Caco-2 (cell line): ENCODE measurements around the gene IRX4. TPM values are rescaled to one million over a fixed set of nuclear protein-coding genes. Genes with fewer than 3 reads are reported as not detected.

ENCODE experiments used
- BruUV-seq: library from RNA; stranded (reverse); fragments of 400-500 nt; replicated peaks from 2 replicates; lab custom pipeline; 2021; lab: Mats Ljungman, UMichigan
- CTCF ChIA-PET: fragments of 300-600 bp; sonication (Branson Sonifier 250); formaldehyde crosslinking; loops from one replicate; lab custom pipeline; 2022; ENCODE audit warnings: antibody characterized with exemption; lab: Charles Lee
- POLR2A ChIA-PET: fragments of 300-600 bp; sonication (Branson Sonifier 250); formaldehyde crosslinking; loops from one replicate; lab custom pipeline; 2022; ENCODE audit warnings: antibody characterized with exemption; lab: Charles Lee
- DNase-seq, 2 experiments: peaks; one replicate each; pipeline versions ENCODE4 v3.0.0 to v3.0.0-alpha.2; 2020 to 2022
- H3K27me3 ChIP-seq: replicated peaks from 2 replicates; pipeline ENCODE4 v1.6.0; 2011; ENCODE audit warnings: low read length; ENCODE audit not compliant: control insufficient read depth, insufficient read depth
- H3K36me3 ChIP-seq: 2 replicates; pipeline ENCODE4 v1.5.1; 2011; ENCODE audit warnings: low read length; ENCODE audit not compliant: control insufficient read depth, insufficient read depth
- H3K4me1 ChIP-seq: fragments of 250-450 bp; sonication (Bioruptor Pico); 2 replicates; pipeline ENCODE4 v1.5.1; 2020; ENCODE audit warnings: mild to moderate bottlenecking
- H3K4me3 ChIP-seq: 2 replicates; pipeline ENCODE4 v1.5.1; 2011; ENCODE audit warnings: low read depth, mild to moderate bottlenecking, control low read depth, low read length
- H3K9me3 ChIP-seq: fragments of 250-450 bp; sonication (Bioruptor Pico); 2 replicates; pipeline ENCODE4 v1.5.1; 2020; ENCODE audit warnings: mild to moderate bottlenecking, moderate library complexity
- H3K27ac Mint-ChIP-seq: one replicate; pipeline ENCODE4 v1.8.0; 2022; ENCODE audit warnings: mixed read lengths; ENCODE audit not compliant: unreplicated experiment
- H3K27me3 Mint-ChIP-seq: one replicate; pipeline ENCODE4 v1.8.0; 2022; ENCODE audit warnings: mixed read lengths; ENCODE audit not compliant: insufficient read depth, unreplicated experiment
- H3K36me3 Mint-ChIP-seq: one replicate; pipeline ENCODE4 v1.8.0; 2022; ENCODE audit warnings: mild to moderate bottlenecking, mixed read lengths; ENCODE audit not compliant: insufficient read depth, unreplicated experiment
- H3K4me1 Mint-ChIP-seq: one replicate; pipeline ENCODE4 v1.8.0; 2022; ENCODE audit warnings: low read depth, mixed read lengths; ENCODE audit not compliant: unreplicated experiment
- H3K4me3 Mint-ChIP-seq: one replicate; pipeline ENCODE4 v1.8.0; 2022; ENCODE audit warnings: mild to moderate bottlenecking, moderate library complexity, mixed read lengths; ENCODE audit not compliant: unreplicated experiment
- H3K9me3 Mint-ChIP-seq: one replicate; pipeline ENCODE4 v1.8.0; 2022; ENCODE audit warnings: mixed read lengths; ENCODE audit not compliant: unreplicated experiment
- CTCF ChIP-seq, 2 experiments: fragments of 200-600 bp in 1 of 2; IDR thresholded peaks; 1 replicate in 1 of 2; 2 replicates in 1 of 2; pipeline versions ENCODE4 v1.5.1 to v1.8.0; 2011 to 2022; ENCODE audit warnings: antibody characterized with exemption in 1 of 2, control low read depth in 1 of 2, inconsistent platforms in 1 of 2, low read depth in 1 of 2, low read length in 1 of 2, mild to moderate bottlenecking in 1 of 2, moderate library complexity in 1 of 2; ENCODE audit not compliant: insufficient read depth in 1 of 2, severe bottlenecking in 1 of 2, unreplicated experiment in 1 of 2
- intact Hi-C: fragments of 100-400 bp; cut with micrococcal nuclease; formaldehyde crosslinking; loops from one replicate; pipeline ENCODE4 v1.10.0; 2022; ENCODE audit not compliant: unreplicated experiment
- total RNA-seq: library from RNA; stranded (reverse); gene quantifications from 2 replicates; pipeline ENCODE4 v1.2.3, GENCODE V29; 2022

IRX4 gene
- total RNA-seq, 1 experiment from 2014 or later = not detected

- Mint-ChIP-seq H3K27ac (no peak overlapping the region), H3K36me3 (no peaks in the 10 kb centered on the region), H3K4me1 (no peaks in the 10 kb centered on the region), H3K4me3 (no peak overlapping the region), H3K27me3 (peaks cover 17% of the 10 kb centered on the region), H3K9me3 (no peaks in the 10 kb centered on the region)
- ChIA-PET POLR2A (no interaction called here), CTCF (no interaction called here)
- no peaks in the 10 kb centered on the region for H3K9me3 ChIP-seq
- no peaks in the 10 kb centered on the region for H3K36me3 ChIP-seq
- H3K27me3 ChIP-seq = no peaks in the 10 kb centered on the region; the same call in 1 of the 2 replicates
- no peak for DNase-seq
- TF ChIP-seq CTCF (IDR thresholded peaks at IDR 0.05; ENCODE audit: insufficient read depth in 1 of 2, low read depth in 1 of 2, low read length in 1 of 2, severe bottlenecking in 1 of 2, unreplicated experiment in 1 of 2) = no peak
- H3K4me1 ChIP-seq = no peaks in the 10 kb centered on the region
- no TSS peak for BruUV-seq
- H3K4me3 ChIP-seq = no peak overlapping the region
- intact Hi-C loops = no loop called here
These were observed 7.6 kb upstream of the IRX4 start for GRCh38 chr5:1890296-1890695.

GRCh38 chr5:1889321-1890065 is 6.8 kb upstream of the IRX4 start:
- Mint-ChIP-seq H3K27me3 (peaks cover 13% of the 10 kb centered on the region), H3K4me3 (no peak overlapping the region), H3K4me1 (no peaks in the 10 kb centered on the region), H3K27ac (no peak overlapping the region), H3K36me3 (no peaks in the 10 kb centered on the region), H3K9me3 (no peaks in the 10 kb centered on the region)
- Histone ChIP-seq H3K4me3 (no peak overlapping the region), H3K9me3 (no peaks in the 10 kb centered on the region), H3K36me3 (no peaks in the 10 kb centered on the region), H3K27me3 (no peaks in the 10 kb centered on the region; the same call in 1 of the 2 replicates), H3K4me1 (no peaks in the 10 kb centered on the region)
- BruUV-seq = no TSS peak
- CTCF ChIA-PET = no interaction called here
- POLR2A ChIA-PET = no interaction called here
- no peak for DNase-seq
- TF ChIP-seq CTCF (IDR thresholded peaks at IDR 0.05; ENCODE audit: insufficient read depth in 1 of 2, low read depth in 1 of 2, low read length in 1 of 2, severe bottlenecking in 1 of 2, unreplicated experiment in 1 of 2) = no peak
- intact Hi-C loops = no loop called here

- Mint-ChIP-seq H3K27ac (no peak overlapping the region), H3K36me3 (no peaks in the 10 kb centered on the region), H3K27me3 (peaks cover 8% of the 10 kb centered on the region), H3K4me1 (no peaks in the 10 kb centered on the region), H3K4me3 (no peak overlapping the region), H3K9me3 (no peaks in the 10 kb centered on the region)
- no peak for TF ChIP-seq CTCF (IDR thresholded peaks at IDR 0.05; ENCODE audit: insufficient read depth in 1 of 2, low read depth in 1 of 2, low read length in 1 of 2, severe bottlenecking in 1 of 2, unreplicated experiment in 1 of 2)
- CTCF ChIA-PET = no interaction called here
- Histone ChIP-seq H3K27me3 (no peaks in the 10 kb centered on the region; the same call in 1 of the 2 replicates), H3K4me3 (no peak overlapping the region), H3K9me3 (no peaks in the 10 kb centered on the region), H3K4me1 (no peaks in the 10 kb centered on the region), H3K36me3 (no peaks in the 10 kb centered on the region)
- intact Hi-C loops = no loop called here
- no peak for DNase-seq
- POLR2A ChIA-PET = no interaction called here
- no TSS peak for BruUV-seq
These were observed 6.0 kb upstream of the IRX4 start for GRCh38 chr5:1888541-1889251.
